ENCODE results near the gene PTGES2. TPM values are rescaled to one million over a fixed set of nuclear protein-coding genes. Genes with fewer than 3 reads are reported as not detected.

PTGES2 gene
- total RNA-seq, 3 donors from 2014 or later (not counting 1 experiment from before 2014, with no cell fraction given) = 43.4 to 57.0 (median 53.3) TPM

GRCh38 chr9:128149951-128150593, 22.5 kb upstream of the PTGES2 start:
- ATAC-seq = no peak
- Histone ChIP-seq H3K4me3 (ENCODE audit: low read length) (no peak overlapping the region), H3K36me3 (ENCODE audit: control insufficient read depth, insufficient read depth, low read length) (no peaks in the 10 kb centered on the region), H3K4me1 (ENCODE audit: control insufficient read depth, insufficient read depth, low read length) (no peaks in the 10 kb centered on the region), H3K9me3 (ENCODE audit: control insufficient read depth, insufficient read depth, low read length) (no peaks in the 10 kb centered on the region), H3K27me3 (ENCODE audit: control insufficient read depth, insufficient read depth, low read length) (no peaks in the 10 kb centered on the region), H3K27ac (ENCODE audit: low read length) (no peak overlapping the region)
- intact Hi-C loops (cut with micrococcal nuclease) = no loop called here
- Mint-ChIP-seq H3K27me3 (ENCODE audit: low read depth in 2 of 2) (no peaks in the 10 kb centered on the region), H3K4me3 (no peak overlapping the region), H3K27ac (no peak overlapping the region), H3K4me1 (peaks cover 0 to 6% of the 10 kb centered on the region in 2 donors), H3K9me3 (no peaks in the 10 kb centered on the region), H3K36me3 (no peaks in the 10 kb centered on the region)
- TF ChIP-seq, protein P1, sequence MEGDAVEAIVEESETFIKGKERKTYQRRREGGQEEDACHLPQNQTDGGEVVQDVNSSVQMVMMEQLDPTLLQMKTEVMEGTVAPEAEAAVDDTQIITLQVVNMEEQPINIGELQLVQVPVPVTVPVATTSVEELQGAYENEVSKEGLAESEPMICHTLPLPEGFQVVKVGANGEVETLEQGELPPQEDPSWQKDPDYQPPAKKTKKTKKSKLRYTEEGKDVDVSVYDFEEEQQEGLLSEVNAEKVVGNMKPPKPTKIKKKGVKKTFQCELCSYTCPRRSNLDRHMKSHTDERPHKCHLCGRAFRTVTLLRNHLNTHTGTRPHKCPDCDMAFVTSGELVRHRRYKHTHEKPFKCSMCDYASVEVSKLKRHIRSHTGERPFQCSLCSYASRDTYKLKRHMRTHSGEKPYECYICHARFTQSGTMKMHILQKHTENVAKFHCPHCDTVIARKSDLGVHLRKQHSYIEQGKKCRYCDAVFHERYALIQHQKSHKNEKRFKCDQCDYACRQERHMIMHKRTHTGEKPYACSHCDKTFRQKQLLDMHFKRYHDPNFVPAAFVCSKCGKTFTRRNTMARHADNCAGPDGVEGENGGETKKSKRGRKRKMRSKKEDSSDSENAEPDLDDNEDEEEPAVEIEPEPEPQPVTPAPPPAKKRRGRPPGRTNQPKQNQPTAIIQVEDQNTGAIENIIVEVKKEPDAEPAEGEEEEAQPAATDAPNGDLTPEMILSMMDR (IDR thresholded peaks at IDR 0.05) = no peak
- WGBS (ENCODE audit: insufficient coverage) = 52% methylated on average over 11 of the region's 11 CpGs
- no peak for DNase-seq

DNA sequence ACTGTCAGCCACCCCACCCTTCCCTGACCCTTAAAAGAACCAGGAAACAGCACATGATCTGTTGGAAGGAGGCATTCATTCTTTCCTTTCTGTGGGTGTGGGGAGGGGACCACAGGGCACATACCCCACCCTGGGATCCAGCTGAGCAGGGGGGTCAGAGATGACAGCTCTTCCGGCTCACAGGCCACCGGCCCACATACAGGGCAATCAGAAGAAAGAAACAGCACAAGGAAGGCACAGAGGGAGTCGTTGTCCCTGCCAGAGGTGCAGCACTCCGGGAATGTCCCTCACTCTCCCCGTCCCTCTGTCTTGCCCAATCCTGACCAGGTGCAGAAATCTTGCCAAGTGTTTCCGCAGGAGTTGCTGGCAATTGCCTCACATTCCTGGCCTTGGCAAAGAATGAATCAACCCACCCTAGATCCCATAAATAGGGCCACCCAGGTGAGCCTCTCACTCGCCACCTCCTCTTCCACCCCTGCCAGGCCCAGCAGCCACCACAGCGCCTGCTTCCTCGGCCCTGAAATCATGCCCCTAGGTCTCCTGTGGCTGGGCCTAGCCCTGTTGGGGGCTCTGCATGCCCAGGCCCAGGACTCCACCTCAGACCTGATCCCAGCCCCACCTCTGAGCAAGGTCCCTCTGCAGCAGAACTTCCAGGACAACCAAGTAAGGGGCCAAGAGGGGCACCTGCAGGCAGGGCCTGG, 21.6 kb upstream of the PTGES2 start, which contains the start of gene LCN2:
Gene LCN2 (plus strand): TSS at position 453 of the 701 bp plus-strand sequence. CDS start 73 bp downstream, at position 526.
- no peak within 1 kb of the TSS for H3K27ac ChIP-seq (ENCODE audit: low read length)
- no peaks in the 10 kb centered on the region for H3K36me3 ChIP-seq (ENCODE audit: control insufficient read depth, insufficient read depth, low read length)
- no peak for DNase-seq
- Mint-ChIP-seq H3K4me1 (peaks cover 0 to 6% of the 10 kb centered on the region in 2 donors), H3K36me3 (no peaks in the 10 kb centered on the region), H3K27me3 (ENCODE audit: low read depth in 2 of 2) (no peaks in the 10 kb centered on the region), H3K27ac (no peak within 1 kb of the TSS), H3K9me3 (no peaks in the 10 kb centered on the region), H3K4me3 (no peak within 1 kb of the TSS)
- WGBS (ENCODE audit: insufficient coverage) = 89% methylated on average over 9 of the region's 9 CpGs
- H3K9me3 ChIP-seq (ENCODE audit: control insufficient read depth, insufficient read depth, low read length) = no peaks in the 10 kb centered on the region
- H3K4me1 ChIP-seq (ENCODE audit: control insufficient read depth, insufficient read depth, low read length) = no peaks in the 10 kb centered on the region
- H3K4me3 ChIP-seq (ENCODE audit: low read length) = no peak within 1 kb of the TSS
- H3K27me3 ChIP-seq (ENCODE audit: control insufficient read depth, insufficient read depth, low read length) = no peaks in the 10 kb centered on the region
- TF ChIP-seq, protein P1 (IDR thresholded peaks at IDR 0.05) = no peak
- intact Hi-C loops (cut with micrococcal nuclease) = no loop called here
- ATAC-seq = no peak

GRCh38 chr9:128148509-128149000, 21.0 kb upstream of the PTGES2 start:
- Mint-ChIP-seq H3K4me1 (peaks cover 0 to 6% of the 10 kb centered on the region in 2 donors), H3K27ac (no peak overlapping the region), H3K36me3 (no peaks in the 10 kb centered on the region), H3K4me3 (no peak overlapping the region), H3K9me3 (no peaks in the 10 kb centered on the region), H3K27me3 (ENCODE audit: low read depth in 2 of 2) (no peaks in the 10 kb centered on the region)
- TF ChIP-seq, protein P1 (IDR thresholded peaks at IDR 0.05) = no peak
- ATAC-seq (no peak), DNase-seq (no peak)
- intact Hi-C loops (cut with micrococcal nuclease) = no loop called here
- Histone ChIP-seq H3K4me3 (ENCODE audit: low read length) (no peak overlapping the region), H3K4me1 (ENCODE audit: control insufficient read depth, insufficient read depth, low read length) (no peaks in the 10 kb centered on the region), H3K9me3 (ENCODE audit: control insufficient read depth, insufficient read depth, low read length) (no peaks in the 10 kb centered on the region), H3K27ac (ENCODE audit: low read length) (no peak overlapping the region), H3K27me3 (ENCODE audit: control insufficient read depth, insufficient read depth, low read length) (no peaks in the 10 kb centered on the region), H3K36me3 (ENCODE audit: control insufficient read depth, insufficient read depth, low read length) (no peaks in the 10 kb centered on the region)
- WGBS (ENCODE audit: insufficient coverage) = 94% methylated on average over 5 of the region's 5 CpGs
